NB4 (cell line): ENCODE results near the gene CCL21.

Source experiments
- DNase-seq: peaks from one replicate; pipeline ENCODE4 v3.0.0; 2010; ENCODE audit warnings: low read depth
- H3K4me3 ChIP-seq: one replicate; pipeline ENCODE4 v1.5.1; 2011; ENCODE audit warnings: mild to moderate bottlenecking, low read depth, low read length, moderate library complexity
- MYC ChIP-seq: IDR thresholded peaks from 2 replicates; pipeline ENCODE4 v1.6.1; 2011; ENCODE audit warnings: low read depth, low read length
- POLR2A ChIP-seq: IDR thresholded peaks from 2 replicates; pipeline ENCODE4 v1.6.1; 2011; ENCODE audit warnings: mild to moderate bottlenecking; ENCODE audit not compliant: insufficient read length; ENCODE audit errors: extremely low read depth
- TF ChIP-seq, protein P1 (sequence below): IDR thresholded peaks from one replicate; pipeline ENCODE4 v1.5.1; 2012; ENCODE audit warnings: low read depth, low read length
- TF ChIP-seq, protein P2 (sequence below): IDR thresholded peaks from 2 replicates; pipeline ENCODE4 v1.6.1; 2011; ENCODE audit warnings: low read depth, low read length

Gene CCL21

DNA sequence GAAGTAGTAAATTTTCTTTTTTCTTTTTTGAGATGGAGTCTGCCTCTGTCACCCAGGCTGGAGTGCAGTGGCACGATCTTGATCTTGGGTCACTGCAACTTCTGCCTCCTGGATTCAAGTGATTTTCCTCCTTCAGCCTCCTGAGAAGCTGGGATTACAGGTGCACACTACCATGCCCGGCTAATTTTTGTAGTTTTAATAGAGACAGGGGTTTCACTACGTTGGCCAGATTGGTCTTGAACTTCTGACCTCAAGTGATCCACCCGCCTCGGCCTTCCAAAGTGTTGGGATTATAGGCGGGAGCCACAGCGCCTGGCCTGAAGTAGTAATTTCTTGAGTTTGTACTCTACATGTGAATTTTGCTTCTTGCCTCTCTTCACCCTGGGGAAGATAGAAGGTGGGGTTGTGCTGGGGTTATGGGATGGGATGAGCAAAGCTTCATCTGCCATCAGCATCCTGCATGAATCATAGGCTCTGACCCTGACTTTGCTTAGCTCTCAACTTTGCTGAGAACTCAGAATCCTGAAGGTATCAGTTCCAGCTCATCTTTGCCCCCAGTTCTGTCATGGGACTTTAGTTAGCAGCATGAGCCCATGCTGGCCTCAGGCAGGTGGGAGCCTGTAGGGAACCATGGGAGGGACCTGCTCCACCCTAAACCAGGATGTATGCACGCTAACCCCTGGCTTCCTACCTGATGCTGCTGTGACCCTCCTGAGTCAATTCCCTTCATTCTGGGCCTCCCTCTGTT, 9.3 kb upstream of the CCL21 start:
- H3K4me3 ChIP-seq, result no peak overlapping the region
- TF ChIP-seq MYC (no peak), POLR2A (no peak)
- TF ChIP-seq, protein P1, sequence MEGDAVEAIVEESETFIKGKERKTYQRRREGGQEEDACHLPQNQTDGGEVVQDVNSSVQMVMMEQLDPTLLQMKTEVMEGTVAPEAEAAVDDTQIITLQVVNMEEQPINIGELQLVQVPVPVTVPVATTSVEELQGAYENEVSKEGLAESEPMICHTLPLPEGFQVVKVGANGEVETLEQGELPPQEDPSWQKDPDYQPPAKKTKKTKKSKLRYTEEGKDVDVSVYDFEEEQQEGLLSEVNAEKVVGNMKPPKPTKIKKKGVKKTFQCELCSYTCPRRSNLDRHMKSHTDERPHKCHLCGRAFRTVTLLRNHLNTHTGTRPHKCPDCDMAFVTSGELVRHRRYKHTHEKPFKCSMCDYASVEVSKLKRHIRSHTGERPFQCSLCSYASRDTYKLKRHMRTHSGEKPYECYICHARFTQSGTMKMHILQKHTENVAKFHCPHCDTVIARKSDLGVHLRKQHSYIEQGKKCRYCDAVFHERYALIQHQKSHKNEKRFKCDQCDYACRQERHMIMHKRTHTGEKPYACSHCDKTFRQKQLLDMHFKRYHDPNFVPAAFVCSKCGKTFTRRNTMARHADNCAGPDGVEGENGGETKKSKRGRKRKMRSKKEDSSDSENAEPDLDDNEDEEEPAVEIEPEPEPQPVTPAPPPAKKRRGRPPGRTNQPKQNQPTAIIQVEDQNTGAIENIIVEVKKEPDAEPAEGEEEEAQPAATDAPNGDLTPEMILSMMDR, result no peak
- TF ChIP-seq, protein P2, sequence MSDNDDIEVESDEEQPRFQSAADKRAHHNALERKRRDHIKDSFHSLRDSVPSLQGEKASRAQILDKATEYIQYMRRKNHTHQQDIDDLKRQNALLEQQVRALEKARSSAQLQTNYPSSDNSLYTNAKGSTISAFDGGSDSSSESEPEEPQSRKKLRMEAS, result no peak
- no peak for DNase-seq

DNA sequence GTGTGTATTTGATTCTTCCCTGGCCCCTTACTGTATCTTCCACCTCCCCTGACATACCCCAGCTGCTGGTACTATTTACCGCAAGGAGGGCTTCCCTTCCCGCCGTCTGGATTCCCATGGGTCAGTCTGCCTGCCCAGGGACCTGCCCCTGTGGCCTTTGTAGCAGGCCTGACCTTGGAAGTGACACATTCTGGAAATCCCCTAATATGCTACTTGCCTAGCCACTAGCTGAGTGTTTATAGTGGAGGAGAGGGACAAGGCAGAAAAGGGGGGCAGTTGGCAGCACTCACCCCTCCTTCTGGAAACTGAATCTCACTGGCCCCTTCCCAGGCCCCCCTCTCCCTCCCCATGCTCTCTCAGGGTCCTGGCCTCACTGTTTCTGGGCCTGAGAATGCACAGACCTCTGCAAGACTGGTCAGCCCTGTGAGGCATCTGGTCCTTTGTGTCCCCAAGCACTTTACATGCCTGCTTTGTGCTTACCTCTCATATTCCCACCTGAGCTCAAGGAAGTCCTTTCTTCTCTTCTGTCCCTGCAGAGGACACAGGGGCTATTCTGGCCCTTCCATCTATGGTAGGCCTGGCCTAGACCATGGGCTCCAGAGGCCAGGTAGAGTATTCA, 8.2 kb upstream of the CCL21 start:
- TF ChIP-seq, protein P1, result no peak
- TF ChIP-seq POLR2A (no peak), MYC (no peak)
- TF ChIP-seq, protein P2, result no peak
- DNase-seq, result no peak

DNA sequence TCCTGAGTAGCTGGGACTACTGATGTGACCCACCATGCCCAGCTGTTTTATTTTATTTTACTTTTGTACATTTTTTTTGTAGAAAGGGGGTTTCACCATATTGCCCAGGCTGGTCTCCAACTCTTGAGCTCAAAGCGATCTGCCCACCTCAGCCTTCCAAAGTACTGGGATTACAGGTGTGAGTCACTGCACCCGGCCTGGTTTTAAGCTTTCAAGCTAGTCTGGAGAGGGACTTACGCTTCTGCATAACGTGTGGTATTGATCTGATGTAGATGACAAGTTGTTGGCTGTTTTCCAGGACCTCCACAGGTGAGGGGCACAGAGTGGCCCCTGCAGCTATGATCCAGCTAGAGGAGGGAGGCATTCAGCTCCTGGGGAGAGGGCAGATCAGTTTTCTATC, 6.8 kb upstream of the CCL21 start:
- TF ChIP-seq MYC, result no peak
- TF ChIP-seq, protein P2, result no peak
- TF ChIP-seq POLR2A, result no peak
- TF ChIP-seq, protein P1, result no peak

More for the DNA sequence above, 8.2 kb upstream of the CCL21 start:
- H3K4me3 ChIP-seq, result no peak overlapping the region

DNA sequence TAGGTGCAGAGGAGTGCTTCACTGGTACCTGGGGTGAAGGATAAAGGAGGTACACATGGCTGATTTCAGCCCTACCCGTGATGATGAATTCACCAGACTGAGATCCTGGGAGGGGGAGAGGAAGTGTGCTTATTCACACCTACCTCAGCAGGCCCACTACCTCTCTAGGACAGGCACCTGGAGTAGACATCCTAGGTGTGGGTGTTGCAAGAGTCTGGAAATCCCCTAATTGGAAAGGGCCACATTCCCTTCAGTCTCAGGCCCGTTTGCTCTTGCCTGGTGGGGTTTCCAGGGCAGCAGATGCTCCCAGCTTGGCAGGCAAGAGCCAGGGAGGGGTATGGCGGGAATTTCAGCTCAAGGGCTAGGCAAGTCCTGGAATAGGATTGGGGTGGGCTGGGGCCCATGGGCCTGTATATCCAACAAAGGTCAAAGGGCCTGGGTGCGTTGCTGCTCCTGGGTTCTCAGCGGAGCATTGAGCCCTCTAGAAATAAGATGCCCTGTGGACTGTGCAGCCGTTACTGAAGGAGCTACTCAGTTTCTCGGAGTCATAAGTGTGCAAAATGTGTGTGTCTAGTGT, 5.8 kb upstream of the CCL21 start:
- DNase-seq, result no peak
- TF ChIP-seq, protein P1, result no peak
- no peak for TF ChIP-seq MYC
- TF ChIP-seq, protein P2, result no peak
- TF ChIP-seq POLR2A, result no peak
- H3K4me3 ChIP-seq, result no peak overlapping the region

More for the DNA sequence above, 6.8 kb upstream of the CCL21 start:
- H3K4me3 ChIP-seq, result no peak overlapping the region
- no peak for DNase-seq

DNA sequence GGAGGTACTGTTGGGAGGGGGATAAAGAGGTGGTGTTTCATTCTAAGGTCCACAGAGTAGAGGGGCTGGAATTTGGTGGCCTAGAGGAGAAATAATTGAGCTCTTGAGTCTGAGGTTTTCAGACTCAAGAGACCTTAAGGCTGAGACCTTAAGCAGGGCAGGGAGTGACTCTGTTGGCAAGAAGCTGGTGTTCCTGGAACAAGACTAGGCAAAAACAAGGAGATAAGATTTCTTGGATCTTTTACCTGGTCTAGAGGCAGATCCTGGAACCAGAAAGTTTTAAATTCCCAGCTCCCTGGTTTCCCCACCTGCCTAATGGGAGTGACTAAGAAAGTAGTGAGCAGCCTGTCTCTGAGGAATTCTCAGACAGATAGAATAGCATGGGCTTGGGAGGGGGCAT, 4.1 kb upstream of the CCL21 start:
- TF ChIP-seq, protein P1, result no peak
- TF ChIP-seq, protein P2, result no peak
- TF ChIP-seq POLR2A (no peak), MYC (no peak)
- H3K4me3 ChIP-seq, result no peak overlapping the region
- no peak for DNase-seq
